GM18499 (cell line): ENCODE data around the gene UNC13A.
"Not testable (repeated sequence)": the region's sequence is repeated elsewhere in the genome, so short reads cannot be mapped to it uniquely, and the experiment has no call there.

Experiments used
- ATAC-seq: cut with Tn5 transposase; IDR thresholded peaks from one replicate; pipeline ENCODE4 v1.9.1; 2021; ENCODE audit warnings: moderate number of reproducible peaks; ENCODE audit not compliant: insufficient read depth, unreplicated experiment

The UNC13A gene

GRCh38 chr19:17607936-17608335 lies 80.2 kb downstream of the UNC13A start:
- no peak for ATAC-seq

- ATAC-seq = peak; percentile 1
Observed at GRCh38 chr19:17606590-17607185, 81.5 kb downstream of the UNC13A start.

- peak; percentile 51 for ATAC-seq
Observed at GRCh38 chr19:17605761-17606589, 82.2 kb downstream of the UNC13A start.

- no peak for ATAC-seq
Observed at GRCh38 chr19:17605117-17605516, 83.0 kb downstream of the UNC13A start.

GRCh38 chr19:17604372-17605025 lies 83.7 kb downstream of the UNC13A start:
- no peak for ATAC-seq

GRCh38 chr19:17602872-17603510 lies 85.2 kb downstream of the UNC13A start:
- ATAC-seq = no peak

- ATAC-seq = no peak
Observed at GRCh38 chr19:17602217-17602616, 85.9 kb downstream of the UNC13A start.

GRCh38 chr19:17601683-17602082 lies 86.5 kb downstream of the UNC13A start:
- no peak for ATAC-seq

- no peak for ATAC-seq
Observed at GRCh38 chr19:17599780-17600179, 88.4 kb downstream of the UNC13A start.

- ATAC-seq = no peak
Observed at GRCh38 chr19:17598953-17599352, 89.2 kb downstream of the UNC13A start.

- ATAC-seq = not testable (repeated sequence)
Observed at GRCh38 chr19:17598063-17598462, 90.1 kb downstream of the UNC13A start.

- not testable (repeated sequence) for ATAC-seq
Observed at GRCh38 chr19:17594296-17594695, 93.9 kb downstream of the UNC13A start.

- no peak for ATAC-seq
Observed at GRCh38 chr19:17590866-17591265, 97.3 kb downstream of the UNC13A start.

GRCh38 chr19:17585395-17585794 lies 102.8 kb downstream of the UNC13A start:
- not testable (repeated sequence) for ATAC-seq

- no peak for ATAC-seq
Observed at GRCh38 chr19:17584132-17584531, 104.0 kb downstream of the UNC13A start.

- no peak for ATAC-seq
Observed at GRCh38 chr19:17582613-17583012, 105.5 kb downstream of the UNC13A start.

GRCh38 chr19:17581211-17581874 lies 106.8 kb downstream of the UNC13A start:
- ATAC-seq = no peak

- no peak for ATAC-seq
Observed at GRCh38 chr19:17580470-17581144, 107.5 kb downstream of the UNC13A start.

GRCh38 chr19:17579661-17580244 lies 108.4 kb downstream of the UNC13A start:
- ATAC-seq = no peak
